22Rv1 (cell line): Measurements from ENCODE around the gene ACKR3.

Source experiments
- H3K27ac ChIP-seq: fragments of 450-650 bp; 2 replicates; pipeline ENCODE4 v1.5.1; 2017
- CTCF ChIP-seq: fragments of 450-650 bp; IDR thresholded peaks from 2 replicates; pipeline ENCODE4 v1.5.1; 2017; ENCODE audit warnings: mild to moderate bottlenecking
- ZFX ChIP-seq: fragments of 450-650 bp; IDR thresholded peaks from 2 replicates; pipeline ENCODE4 v1.6.1; 2017; ENCODE audit warnings: antibody characterized with exemption, borderline replicate concordance

ACKR3 gene

DNA sequence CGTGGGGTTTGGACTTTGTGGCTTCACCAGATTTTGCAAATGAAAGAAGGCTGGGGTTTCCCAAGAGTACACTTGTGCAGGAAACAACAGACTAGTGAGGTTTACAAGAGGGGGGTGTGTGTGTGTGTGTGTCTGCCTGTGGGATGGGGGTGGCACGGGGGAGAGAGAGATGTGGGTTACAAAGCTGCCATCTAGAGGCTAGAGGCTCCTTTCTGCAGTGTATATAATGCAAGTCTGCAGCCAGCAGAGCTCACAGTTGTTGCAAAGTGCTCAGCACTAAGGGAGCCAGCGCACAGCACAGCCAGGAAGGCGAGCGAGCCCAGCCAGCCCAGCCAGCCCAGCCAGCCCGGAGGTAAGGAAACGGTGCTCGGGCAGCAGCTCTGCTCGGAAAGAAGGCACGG, at the start of gene ACKR3:
TSS of gene ACKR3 (plus strand) at position 253 of the 401 bp plus-strand sequence. CDS start 10,641 bp downstream, outside the sequence.
- H3K27ac ChIP-seq, result no peak within 1 kb of the TSS
- TF ChIP-seq ZFX (no peak), CTCF (no peak)

DNA sequence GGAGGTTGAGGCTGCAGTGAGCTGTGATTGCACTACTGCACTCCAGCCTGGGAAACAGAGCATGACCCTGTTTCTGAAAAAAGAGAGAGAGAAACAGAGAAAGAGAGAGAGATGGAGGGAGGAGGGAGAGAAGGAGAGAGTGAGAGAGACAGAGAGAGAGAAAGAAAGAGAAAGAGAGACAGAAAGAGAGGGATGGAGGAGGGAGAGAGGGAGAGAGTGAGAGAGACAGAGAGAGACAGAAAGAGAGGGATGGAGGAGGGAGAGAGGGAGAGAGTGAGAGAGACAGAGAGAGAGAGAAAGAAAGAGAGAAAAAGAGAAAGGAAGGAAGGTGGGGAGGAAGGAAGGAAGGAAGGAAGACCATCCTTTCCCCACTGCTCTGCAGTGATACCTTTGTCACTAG, 48.1 kb upstream of the ACKR3 start:
- no peak for TF ChIP-seq ZFX
- no peak for TF ChIP-seq CTCF
- no peak overlapping the region for H3K27ac ChIP-seq

- TF ChIP-seq CTCF (no peak), ZFX (no peak)
- H3K27ac ChIP-seq, result no peak overlapping the region
These were observed 46.4 kb upstream of the ACKR3 start for GRCh38 chr2:236523249-236523648.

- TF ChIP-seq CTCF (no peak), ZFX (no peak)
- no peak overlapping the region for H3K27ac ChIP-seq
These were observed 44.1 kb upstream of the ACKR3 start for GRCh38 chr2:236525411-236525997.

DNA sequence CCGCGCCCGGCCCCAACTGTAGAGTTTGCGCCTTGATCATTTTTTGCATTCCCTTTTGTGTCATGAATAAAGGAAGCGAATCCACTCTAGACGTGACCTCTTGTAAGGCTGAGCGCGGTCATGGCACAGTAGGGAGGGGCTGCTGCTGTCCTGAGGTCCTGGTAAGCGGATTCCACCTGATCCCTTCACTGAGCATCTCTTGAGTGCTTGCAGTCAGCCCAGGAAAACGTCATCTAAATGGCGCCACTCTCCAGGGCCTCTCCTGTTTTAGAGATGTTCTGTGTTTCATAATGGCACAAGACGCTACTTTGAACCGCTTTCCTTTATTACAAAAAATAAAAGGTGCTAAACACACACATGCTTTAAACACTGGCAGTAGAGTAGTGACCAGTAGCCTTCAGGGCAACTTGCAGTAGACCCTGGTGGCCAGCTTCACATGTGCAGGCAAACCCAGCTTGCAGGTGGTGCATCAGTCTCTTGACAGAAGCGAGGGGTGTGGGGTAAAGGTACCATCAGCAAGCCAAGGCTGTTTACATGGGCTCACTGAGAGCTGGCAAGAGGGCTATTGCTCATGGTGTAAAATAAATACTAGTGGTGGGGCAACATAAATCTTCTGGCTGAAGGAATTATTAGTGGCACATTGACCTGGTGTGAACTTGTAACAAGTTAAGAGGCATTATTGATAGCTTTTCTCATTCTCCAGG, 43.0 kb upstream of the ACKR3 start:
- no peak overlapping the region for H3K27ac ChIP-seq
- TF ChIP-seq CTCF (no peak), ZFX (no peak)

DNA sequence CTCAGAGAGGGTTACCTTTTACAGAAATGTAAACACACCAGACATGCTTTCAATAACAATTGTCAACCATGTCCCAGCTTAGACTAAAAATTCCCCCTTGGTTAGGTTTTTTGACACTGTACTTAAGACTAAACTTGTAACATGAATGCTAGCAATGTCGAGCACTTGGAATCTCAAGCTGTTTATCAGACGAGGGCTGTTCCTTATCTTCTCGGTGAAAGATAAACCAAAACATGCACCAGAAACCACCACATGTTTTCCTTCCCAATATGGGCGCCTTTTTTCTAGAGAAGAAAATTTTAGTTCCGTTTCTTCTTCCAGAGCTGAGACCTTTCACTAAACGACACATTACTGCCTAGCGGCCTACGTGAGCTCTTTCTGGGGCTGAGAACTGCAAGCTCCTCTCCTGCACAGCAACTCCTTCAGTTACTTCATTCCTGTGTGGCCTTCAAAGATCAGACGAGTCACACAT, 42.4 kb upstream of the ACKR3 start:
- H3K27ac ChIP-seq, result no peak overlapping the region
- TF ChIP-seq ZFX (no peak), CTCF (no peak)

DNA sequence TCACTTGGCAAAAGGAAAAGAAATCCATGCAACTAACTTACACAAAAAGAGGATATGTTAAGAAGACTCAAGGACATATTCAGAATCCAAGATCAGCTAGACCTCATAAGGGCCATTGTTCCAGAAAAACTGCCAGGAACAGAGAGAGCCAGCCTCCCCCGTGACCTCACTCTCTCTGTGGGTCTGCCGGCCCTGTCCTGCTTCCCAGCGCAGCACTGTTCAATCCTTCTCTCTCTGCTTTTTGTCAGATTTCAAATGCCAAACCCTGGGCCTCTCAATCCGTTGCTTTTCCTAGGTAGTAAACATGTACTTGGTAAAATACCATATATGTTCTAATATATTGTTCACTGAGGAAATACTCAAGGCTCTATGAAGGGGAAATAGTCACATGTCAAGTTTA, 40.0 kb upstream of the ACKR3 start:
- TF ChIP-seq CTCF, result no peak
- TF ChIP-seq ZFX, result no peak
- no peak overlapping the region for H3K27ac ChIP-seq
